ENCODE measurements around the gene MYO1C.

Gene MYO1C

DNA sequence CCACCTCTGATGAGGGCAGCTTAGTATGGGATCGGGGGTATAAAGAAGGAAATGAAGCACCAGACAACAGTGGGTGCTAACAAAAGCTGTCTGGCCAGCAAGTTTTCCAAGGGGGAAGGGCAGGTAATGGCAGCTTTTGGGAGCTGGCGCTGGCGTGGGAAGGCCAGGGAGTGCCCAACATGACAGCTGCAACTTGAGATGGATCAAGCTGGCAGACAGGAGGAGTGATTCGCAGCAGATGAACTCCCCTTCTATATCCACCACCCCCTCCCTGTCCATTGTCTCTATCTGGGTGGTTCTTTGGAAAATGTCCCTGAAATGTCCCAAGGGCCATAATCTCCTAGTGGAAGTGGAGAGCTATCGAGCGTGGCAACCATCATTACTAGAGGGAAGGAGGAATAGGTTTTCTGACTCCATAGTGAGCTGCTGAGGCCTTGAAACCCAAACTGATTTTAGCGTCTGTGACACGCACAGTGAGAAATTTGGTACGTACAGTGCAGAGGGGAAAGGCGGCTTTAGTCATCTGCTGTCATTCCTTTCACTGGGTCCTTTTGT lies 28.7 kb upstream of the MYO1C start:
- Histone ChIP-seq H3K27ac (no peak overlapping the region), H3K9me3 (ENCODE audit: control insufficient read depth, low read length) (no peaks in the 10 kb centered on the region), H3K79me2 (no peaks in the 10 kb centered on the region), H3K9ac (no peak overlapping the region), H2AFZ (no peak overlapping the region), H3K36me3 (ENCODE audit: control insufficient read depth, insufficient read depth, low read length) (no peaks in the 10 kb centered on the region), H3K27me3 (ENCODE audit: control insufficient read depth, insufficient read depth, low read length) (no peaks in the 10 kb centered on the region), H3K4me1 (no peaks in the 10 kb centered on the region), H3K4me3 (ENCODE audit: low read depth, low read length) (no peak overlapping the region), H3K4me2 (ENCODE audit: low read length) (no peak overlapping the region)
- TF ChIP-seq, protein P1, sequence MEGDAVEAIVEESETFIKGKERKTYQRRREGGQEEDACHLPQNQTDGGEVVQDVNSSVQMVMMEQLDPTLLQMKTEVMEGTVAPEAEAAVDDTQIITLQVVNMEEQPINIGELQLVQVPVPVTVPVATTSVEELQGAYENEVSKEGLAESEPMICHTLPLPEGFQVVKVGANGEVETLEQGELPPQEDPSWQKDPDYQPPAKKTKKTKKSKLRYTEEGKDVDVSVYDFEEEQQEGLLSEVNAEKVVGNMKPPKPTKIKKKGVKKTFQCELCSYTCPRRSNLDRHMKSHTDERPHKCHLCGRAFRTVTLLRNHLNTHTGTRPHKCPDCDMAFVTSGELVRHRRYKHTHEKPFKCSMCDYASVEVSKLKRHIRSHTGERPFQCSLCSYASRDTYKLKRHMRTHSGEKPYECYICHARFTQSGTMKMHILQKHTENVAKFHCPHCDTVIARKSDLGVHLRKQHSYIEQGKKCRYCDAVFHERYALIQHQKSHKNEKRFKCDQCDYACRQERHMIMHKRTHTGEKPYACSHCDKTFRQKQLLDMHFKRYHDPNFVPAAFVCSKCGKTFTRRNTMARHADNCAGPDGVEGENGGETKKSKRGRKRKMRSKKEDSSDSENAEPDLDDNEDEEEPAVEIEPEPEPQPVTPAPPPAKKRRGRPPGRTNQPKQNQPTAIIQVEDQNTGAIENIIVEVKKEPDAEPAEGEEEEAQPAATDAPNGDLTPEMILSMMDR (IDR thresholded peaks at IDR 0.05), result no peak

DNA sequence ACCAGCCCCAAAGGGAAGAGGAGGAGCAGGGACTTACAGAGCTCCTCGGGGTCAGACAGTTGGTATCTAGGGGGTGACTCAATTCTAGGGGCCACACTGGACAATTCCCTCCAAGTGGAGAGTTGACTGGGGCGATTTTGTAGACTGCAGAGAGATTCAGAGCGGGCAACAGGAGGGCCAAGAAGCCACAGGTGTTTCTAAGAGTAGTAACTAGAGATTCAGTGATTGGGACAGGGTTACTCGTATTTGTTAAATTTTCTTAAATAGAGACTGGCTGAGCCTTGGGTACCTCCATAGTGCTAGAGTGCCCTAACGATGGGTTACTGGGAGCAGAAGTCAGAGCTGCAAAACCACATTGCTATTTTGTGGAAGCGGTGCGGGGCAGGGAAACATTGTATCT lies 27.2 kb upstream of the MYO1C start:
- TF ChIP-seq, protein P1 (IDR thresholded peaks at IDR 0.05), result no peak
- Histone ChIP-seq H3K27me3 (ENCODE audit: control insufficient read depth, insufficient read depth, low read length) (no peaks in the 10 kb centered on the region), H3K9me3 (ENCODE audit: control insufficient read depth, low read length) (no peaks in the 10 kb centered on the region), H3K4me2 (ENCODE audit: low read length) (no peak overlapping the region), H3K4me3 (ENCODE audit: low read depth, low read length) (no peak overlapping the region), H3K4me1 (peaks cover 5% of the 10 kb centered on the region), H3K79me2 (peaks cover 8% of the 10 kb centered on the region), H3K9ac (no peak overlapping the region), H2AFZ (no peak overlapping the region), H3K36me3 (ENCODE audit: control insufficient read depth, insufficient read depth, low read length) (no peaks in the 10 kb centered on the region), H3K27ac (no peak overlapping the region)

DNA sequence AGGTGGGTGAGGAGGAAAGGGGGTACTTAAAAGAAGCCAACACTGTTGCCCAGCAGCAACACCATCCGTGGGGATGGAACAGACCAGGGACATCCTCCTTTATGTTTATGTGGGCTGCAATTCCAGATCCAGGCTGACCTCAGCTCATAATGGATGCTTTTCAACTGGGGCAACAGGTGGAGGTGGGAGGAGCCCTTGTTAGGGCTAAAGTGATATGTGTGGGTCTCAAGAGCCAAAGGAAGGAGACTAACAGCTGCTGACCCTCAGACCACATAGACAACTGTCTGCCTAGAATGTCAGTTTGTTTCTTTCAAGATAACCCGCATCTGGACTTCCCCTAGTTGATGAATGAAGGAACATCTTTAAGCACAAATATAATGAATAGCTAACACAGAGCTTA lies 25.9 kb upstream of the MYO1C start:
- peaks cover 17% of the 10 kb centered on the region for H3K79me2 ChIP-seq
- no peak overlapping the region for H3K9ac ChIP-seq
- no peaks in the 10 kb centered on the region for H3K9me3 ChIP-seq (ENCODE audit: control insufficient read depth, low read length)
- H3K4me2 ChIP-seq (ENCODE audit: low read length), result no peak overlapping the region
- H3K36me3 ChIP-seq (ENCODE audit: control insufficient read depth, insufficient read depth, low read length), result no peaks in the 10 kb centered on the region
- peaks cover 5% of the 10 kb centered on the region for H3K4me1 ChIP-seq
- no peak overlapping the region for H3K27ac ChIP-seq
- H3K4me3 ChIP-seq (ENCODE audit: low read depth, low read length), result no peak overlapping the region
- no peaks in the 10 kb centered on the region for H3K27me3 ChIP-seq (ENCODE audit: control insufficient read depth, insufficient read depth, low read length)
- H2AFZ ChIP-seq, result no peak overlapping the region
- TF ChIP-seq, protein P1 (IDR thresholded peaks at IDR 0.05), result no peak

DNA sequence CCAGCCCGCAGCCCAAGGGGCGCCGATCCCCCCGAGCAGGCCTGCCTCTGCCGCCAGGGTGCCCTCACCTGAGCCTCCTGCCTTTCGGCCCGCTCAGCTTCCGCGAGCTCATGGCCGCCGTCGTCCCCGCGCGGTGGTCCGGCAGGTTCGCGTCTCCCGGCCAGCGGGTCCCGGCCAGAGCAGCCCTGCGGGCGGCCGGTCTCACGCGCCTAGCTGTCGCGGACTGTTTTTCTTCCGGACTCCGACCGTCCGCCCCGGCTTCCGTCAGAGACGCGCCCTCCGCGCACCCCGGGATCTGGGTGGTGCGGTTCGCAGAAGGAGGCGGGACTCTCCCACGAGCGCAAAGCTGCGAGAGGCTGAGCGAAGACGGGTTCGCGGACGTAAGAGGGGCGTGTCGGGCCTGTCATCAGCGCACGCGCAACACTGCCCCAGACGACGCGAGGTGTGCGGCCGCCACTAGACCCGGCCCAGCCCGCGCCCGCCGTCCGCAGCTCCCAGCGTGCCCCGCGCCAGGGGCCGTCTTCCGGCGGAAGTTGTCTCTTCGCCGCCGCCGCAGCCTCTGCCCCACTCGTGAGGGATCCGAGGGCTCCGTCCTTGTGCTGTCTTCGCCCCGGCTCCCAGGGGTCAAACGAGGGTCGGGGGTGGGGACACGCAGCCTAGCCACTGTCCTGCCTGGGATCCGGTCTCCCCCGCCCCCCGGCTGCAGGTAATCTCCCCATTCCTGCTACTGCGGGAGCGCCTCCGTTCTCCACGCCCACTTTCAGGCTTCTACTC lies 24.1 kb upstream of the MYO1C start, which contains the start of gene INPP5K:
INPP5K (minus strand) TSS at position 225 of the 774 bp plus-strand sequence; CDS start at position 112, 113 bp downstream.
- H3K9me3 ChIP-seq (ENCODE audit: control insufficient read depth, low read length), result no peaks in the 10 kb centered on the region
- H3K4me3 ChIP-seq (ENCODE audit: low read depth, low read length), result peak within 1 kb of the TSS; percentile 95
- peak within 1 kb of the TSS; percentile 84 for H3K27ac ChIP-seq
- H3K4me1 ChIP-seq, result peaks cover 17% of the 10 kb centered on the region
- peak within 1 kb of the TSS; percentile 95 for H3K4me2 ChIP-seq (ENCODE audit: low read length)
- TF ChIP-seq, protein P1 (IDR thresholded peaks at IDR 0.05), result no peak
- H2AFZ ChIP-seq, result peak within 1 kb of the TSS; percentile 97
- no peaks in the 10 kb centered on the region for H3K36me3 ChIP-seq (ENCODE audit: control insufficient read depth, insufficient read depth, low read length)
- H3K9ac ChIP-seq, result peak within 1 kb of the TSS; percentile 87
- H3K27me3 ChIP-seq (ENCODE audit: control insufficient read depth, insufficient read depth, low read length), result no peaks in the 10 kb centered on the region
- peaks cover 21% of the 10 kb centered on the region for H3K79me2 ChIP-seq

Measured in parathyroid adenoma (tissue), 2 donors.